ENCODE data around the gene TPRG1L. TPM values are rescaled to one million over a fixed set of nuclear protein-coding genes. Genes with fewer than 3 reads are reported as not detected.
A peak's percentile ranks its signal among the peaks of the same experiment; 100 is the strongest.

The TPRG1L gene
- total RNA-seq, 1 experiment from 2014 or later: 30.3 TPM

DNA sequence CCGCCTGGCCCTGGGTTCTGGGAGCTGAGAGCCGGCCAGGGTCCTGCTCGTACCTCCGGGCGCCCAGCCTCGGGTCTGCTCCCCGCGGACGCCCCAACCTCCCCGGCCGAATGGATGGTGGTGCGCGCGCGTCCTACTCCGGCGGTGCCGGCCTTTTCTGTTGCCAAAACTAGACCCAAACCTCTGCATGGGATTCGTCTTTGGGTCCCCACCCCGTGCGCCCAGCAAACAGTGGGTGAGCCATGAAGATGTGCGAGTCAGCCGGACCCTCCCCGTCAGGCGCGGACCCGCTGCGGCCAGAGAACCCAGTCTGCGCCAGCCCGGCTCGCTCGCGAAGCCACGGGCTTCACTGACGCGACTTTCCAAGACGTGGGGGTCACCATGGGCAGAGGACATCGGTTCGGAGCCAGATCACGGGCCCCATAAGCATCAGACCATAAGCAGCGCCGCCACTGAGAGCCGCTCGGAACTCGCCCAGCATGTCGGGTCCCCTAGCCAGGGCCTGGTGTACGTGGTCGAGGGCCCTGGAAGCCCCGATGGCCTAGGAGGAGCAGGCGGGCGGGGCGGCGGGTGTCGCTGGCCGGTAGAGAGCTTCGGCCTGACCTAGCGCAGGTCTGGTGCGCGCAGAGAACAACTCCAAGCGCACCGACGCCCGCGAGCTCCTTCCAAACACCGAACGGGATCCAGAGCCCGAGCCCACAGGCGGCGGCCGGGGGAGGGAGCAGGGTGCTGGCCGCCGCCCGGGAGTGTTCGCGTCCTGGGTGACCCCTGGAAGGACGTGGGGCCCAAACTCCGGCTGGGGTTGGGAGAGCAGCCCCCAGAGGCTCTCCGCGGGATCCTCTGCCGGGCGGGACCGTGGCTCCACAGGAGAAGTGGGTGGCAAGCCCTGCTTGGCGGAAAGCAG lies 26.5 kb downstream of the TPRG1L start:
- in situ Hi-C loops (cut with HindIII; ENCODE audit: low pct_unique_long_range_greater_than_20kb, low sequenced_read_pairs): no loop called here
- DNase-seq (ENCODE audit: low read depth): no peak

DNA sequence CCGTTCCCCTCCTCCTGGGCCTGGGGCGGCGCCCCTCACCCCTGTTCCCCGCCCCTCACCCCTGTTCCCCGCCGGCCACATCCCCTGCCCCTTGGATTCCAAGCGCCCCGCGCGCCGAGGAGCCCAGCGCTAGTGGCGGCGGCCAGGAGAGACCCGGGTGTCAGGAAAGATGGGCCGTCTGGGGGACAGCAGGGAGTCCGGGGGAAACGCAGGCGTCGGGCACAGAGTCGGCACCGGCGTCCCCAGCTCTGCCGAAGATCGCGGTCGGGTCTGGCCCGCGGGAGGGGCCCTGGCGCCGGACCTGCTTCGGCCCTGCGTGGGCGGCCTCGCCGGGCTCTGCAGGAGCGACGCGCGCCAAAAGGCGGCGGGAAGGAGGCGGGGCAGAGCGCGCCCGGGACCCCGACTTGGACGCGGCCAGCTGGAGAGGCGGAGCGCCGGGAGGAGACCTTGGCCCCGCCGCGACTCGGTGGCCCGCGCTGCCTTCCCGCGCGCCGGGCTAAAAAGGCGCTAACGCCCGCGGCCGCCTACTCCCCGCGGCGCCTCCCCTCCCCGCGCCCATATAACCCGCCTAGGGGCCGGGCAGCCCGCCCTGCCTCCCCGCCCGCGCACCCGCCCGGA lies 27.2 kb downstream of the TPRG1L start, which contains the start of gene TP73:
TSS of gene TP73 (plus strand) at position 587 of the 618 bp plus-strand sequence. CDS start 29,850 bp downstream, outside the sequence.
- in situ Hi-C loops (cut with HindIII; ENCODE audit: low pct_unique_long_range_greater_than_20kb, low sequenced_read_pairs): no loop called here

DNA sequence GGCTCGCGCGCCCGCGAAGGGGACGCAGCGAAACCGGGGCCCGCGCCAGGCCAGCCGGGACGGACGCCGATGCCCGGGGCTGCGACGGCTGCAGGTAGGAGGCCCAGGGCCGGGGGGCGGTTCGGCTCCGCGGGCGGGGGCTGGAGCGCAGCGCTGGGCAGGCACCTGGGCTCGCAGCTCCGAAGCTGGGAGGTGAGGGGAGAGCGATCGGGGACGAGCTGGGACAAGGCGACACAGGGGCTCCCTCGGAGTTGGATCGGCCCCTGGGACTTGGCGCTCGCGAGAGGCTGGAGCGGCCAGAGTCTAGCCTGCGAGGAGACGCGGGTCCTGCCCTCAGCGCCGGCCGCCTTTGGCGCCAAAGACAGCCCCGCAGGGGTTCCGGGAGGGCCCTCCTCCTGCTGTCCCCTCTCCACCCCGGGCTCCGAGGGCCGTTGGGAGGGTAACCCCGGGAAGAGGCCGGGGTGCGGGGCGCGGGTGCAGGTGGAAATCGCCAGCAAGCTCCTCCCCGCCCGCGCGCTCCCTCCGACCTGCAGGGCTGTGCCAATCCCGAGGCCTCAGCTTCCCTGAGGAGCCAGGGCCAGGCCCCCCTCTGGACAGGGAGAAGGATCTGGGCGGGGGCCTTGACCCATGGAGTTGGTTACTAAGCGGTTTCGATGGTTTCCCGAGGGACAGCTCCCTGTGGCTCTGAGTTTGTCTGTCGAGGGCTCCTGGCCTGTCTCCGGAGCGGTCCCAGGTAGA lies 27.9 kb downstream of the TPRG1L start:
- in situ Hi-C loops (cut with HindIII; ENCODE audit: low pct_unique_long_range_greater_than_20kb, low sequenced_read_pairs): no loop called here
- peak; percentile 47 for DNase-seq (ENCODE audit: low read depth)

More for the DNA sequence above, 27.2 kb downstream of the TPRG1L start, which contains the start of gene TP73:
- DNase-seq (ENCODE audit: low read depth): peak; percentile 55

DNA sequence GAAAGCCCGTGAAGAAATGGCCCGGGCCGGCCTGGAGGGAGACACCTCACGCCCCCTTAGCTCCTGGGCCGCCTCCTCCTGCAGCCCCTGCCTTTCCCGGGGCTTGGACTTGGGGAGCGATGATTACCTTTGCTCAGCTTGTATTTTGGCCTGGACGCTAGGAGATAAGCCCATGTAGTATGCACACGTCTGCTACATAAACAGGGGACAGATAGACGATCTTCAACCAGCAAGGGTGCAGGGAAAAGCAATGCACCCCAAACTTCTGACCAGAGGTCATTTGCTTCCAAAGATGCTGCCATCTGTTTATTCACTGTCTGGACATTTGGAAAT lies 28.4 kb downstream of the TPRG1L start:
- in situ Hi-C loops (cut with HindIII; ENCODE audit: low pct_unique_long_range_greater_than_20kb, low sequenced_read_pairs): no loop called here
- no peak for DNase-seq (ENCODE audit: low read depth)

DNA sequence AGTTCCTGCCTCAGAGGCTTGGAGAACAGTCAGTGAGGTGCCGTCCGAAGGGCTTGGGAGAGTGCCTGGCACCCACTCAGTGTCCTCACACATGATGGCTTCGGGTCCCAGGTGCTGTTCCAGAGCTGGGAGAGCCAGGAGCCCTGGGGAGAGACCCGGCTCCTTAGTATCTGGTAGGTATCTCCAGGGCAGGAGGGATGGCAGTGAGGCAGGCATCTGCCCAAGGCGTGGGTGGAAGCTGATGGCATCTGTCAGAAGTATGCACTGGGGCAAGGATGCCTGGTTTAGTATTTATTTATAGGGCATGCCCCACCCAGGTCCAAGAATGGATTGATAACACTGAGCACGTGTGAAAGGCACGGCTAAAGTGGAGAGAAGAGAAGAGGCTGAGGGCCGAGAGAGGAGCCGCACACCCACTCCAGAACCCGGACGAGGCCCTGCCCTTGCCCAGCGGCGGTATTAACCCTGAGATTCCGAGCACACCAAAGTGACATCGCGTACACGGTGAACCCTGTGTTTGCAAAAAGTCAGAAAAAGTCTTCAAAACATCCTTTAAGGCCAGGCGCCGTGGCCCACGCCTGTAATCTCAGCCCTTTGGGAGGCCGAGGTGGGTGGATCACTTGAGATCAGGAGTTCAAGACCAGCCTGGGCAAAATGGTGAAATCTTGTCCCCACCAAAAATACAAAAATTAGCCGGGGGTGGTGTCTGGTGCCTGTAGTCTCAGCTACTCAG lies 29.9 kb downstream of the TPRG1L start:
- in situ Hi-C loops (cut with HindIII; ENCODE audit: low pct_unique_long_range_greater_than_20kb, low sequenced_read_pairs): no loop called here

DNA sequence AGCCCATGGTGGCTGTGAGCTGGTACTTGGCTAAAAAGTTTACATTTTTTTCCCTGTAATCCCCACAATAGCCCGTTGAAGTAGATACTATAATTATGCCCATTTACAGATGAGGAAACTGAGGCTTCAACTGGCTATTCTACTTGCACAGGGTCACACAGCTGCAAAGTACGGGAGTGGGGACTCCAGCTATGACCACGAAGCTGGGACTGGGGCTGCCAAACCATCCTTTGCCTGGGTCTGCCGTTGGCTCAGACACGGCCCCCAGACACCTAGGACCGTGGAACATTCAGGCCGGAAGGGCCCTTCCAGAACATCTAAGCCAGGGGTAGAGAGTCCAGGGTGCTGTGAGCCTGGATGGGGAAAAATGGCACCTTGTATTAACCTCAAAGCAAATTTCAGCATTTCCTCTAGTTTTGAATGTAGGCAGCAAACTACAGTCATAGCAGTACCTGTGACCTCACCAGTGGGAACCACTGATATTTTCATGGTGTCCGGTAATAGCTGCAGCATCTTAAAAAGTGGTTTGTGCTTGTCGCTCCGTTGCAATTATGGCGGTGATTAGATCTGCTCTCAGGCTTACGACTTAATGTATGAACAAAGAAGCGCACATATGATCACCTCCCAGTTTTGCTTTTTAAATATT lies 31.8 kb downstream of the TPRG1L start:
- in situ Hi-C loops (cut with HindIII; ENCODE audit: low pct_unique_long_range_greater_than_20kb, low sequenced_read_pairs): no loop called here
- no peak for DNase-seq (ENCODE audit: low read depth)

More for the DNA sequence above, 29.9 kb downstream of the TPRG1L start:
- DNase-seq (ENCODE audit: low read depth): no peak

DNA sequence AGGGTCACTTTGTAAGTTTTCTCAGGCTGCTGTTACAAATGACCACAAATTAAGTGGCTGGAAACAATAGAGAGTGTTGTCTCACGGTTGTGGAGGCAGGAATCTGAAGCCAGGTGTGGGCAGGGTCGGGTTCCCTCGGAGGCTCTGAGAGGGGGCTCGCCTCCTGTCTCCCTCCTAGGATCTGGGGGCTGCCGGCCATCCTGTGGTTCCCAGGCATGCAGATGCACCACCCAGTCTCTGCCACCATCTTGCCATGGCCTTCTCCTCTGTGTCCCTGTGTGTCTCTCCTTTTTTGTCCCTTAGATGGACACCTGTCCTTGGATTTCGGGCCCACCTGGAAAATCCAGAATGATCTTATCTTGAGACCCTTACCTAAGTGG lies 32.3 kb downstream of the TPRG1L start:
- DNase-seq (ENCODE audit: low read depth): no peak
- in situ Hi-C loops (cut with HindIII; ENCODE audit: low pct_unique_long_range_greater_than_20kb, low sequenced_read_pairs): no loop called here

DNA sequence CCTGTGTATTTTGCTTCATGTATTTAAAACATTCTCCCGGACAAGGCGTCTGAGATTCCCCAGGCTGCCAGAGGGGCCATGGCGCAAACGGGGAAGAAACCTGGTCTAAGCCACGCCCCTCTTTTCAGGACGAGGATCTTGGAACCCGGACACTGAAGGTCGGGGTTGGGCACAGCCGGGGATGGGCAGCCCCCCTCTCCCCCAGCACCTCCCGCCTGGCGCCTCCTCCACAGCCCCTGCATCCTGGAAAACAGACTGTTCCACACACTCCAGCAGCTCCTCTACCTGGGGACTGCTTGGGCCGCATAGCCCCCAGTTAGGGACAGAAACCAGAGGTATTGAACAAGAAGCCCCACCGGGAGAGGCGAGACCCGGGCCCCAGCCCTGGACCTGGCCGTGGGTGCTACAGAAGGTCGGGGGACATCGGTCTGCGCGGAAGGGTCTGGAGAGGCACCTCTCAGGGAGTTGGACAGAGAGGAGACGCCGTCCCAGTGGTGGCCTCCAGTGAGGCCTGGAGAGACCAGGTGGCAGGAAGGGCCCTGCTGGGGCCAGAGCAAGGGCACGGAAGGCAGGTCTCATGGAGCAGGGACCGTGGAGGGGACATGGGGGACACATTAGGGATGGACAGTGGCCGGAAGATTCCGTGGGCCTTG lies 32.9 kb downstream of the TPRG1L start:
- in situ Hi-C loops (cut with HindIII; ENCODE audit: low pct_unique_long_range_greater_than_20kb, low sequenced_read_pairs): no loop called here

DNA sequence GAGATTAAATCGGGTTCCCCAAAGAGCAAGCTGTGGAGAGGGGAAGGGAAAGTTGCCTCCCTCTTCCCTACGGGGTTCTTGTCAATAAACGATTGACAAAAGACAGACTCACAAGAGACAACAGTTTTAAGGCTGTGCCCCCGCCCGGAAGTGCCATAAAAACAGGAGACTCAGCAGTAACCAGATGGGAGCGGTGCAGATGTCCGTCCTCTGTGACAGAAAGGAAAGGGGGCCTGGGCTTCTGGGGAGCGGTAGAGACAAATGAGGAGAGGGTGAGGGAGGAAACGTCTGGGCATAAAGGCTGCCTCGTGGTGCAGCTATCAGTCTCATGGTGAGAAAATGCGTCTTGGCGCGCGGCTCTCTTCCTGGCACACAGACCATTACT lies 33.4 kb downstream of the TPRG1L start:
- in situ Hi-C loops (cut with HindIII; ENCODE audit: low pct_unique_long_range_greater_than_20kb, low sequenced_read_pairs): no loop called here
- no peak for DNase-seq (ENCODE audit: low read depth)

More for the DNA sequence above, 32.9 kb downstream of the TPRG1L start:
- DNase-seq (ENCODE audit: low read depth): no peak

DNA sequence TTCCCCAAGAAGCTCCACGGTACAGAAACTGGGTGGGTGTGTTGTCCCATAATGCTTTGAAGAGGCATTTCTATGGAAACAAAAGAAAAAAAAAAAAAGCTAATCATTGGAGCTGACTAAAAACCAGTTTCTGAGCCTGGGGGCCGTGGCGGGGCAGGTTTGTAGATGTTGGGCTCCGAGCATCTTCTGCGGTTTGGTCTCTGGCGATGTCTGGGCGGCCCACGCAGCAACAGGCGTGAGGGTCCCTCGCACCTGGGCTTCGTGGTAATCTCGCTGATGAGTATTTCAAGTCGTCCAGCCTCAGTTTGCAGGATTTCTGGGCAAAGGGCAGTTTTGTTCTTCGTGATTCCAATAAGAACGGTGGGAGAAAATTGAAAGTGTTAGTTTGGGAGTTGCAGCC lies 34.3 kb downstream of the TPRG1L start:
- DNase-seq (ENCODE audit: low read depth): no peak
- in situ Hi-C loops (cut with HindIII; ENCODE audit: low pct_unique_long_range_greater_than_20kb, low sequenced_read_pairs): no loop called here

DNA sequence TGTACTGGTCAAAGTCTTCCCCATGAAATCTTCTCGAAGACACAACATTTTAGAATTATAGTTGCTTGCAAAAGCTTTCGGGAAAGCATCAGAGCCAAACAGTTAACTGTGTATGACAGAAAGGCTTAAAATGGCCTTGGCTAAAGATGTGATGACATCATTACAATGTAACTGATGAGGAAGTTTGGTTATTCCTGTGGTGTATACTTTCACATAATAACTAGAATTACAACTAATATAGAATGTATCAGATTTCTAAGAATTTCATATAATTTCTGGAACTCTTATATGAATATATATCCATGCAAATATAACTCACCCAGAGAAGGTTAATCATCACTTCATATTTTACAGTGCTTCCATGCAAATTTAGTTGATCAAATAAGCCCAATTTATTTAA lies 35.9 kb downstream of the TPRG1L start:
- DNase-seq (ENCODE audit: low read depth): no peak
- in situ Hi-C loops (cut with HindIII; ENCODE audit: low pct_unique_long_range_greater_than_20kb, low sequenced_read_pairs): no loop called here

DNA sequence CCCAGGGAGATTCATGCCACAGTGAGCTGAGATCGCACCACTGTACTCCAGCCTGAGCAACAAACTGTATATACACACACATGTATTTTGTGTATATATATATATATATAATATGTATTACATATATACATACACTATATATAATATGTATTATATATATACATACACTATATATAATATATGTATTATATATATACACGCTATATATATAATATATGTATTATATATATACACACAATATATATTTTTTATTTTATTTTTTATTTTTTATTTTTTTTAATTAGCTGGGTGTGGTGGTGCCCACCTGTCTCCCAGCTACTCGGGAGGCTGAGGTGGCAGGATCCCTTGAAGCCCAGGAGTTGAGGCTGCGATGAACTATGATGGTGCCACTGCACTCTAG lies 36.8 kb downstream of the TPRG1L start:
- in situ Hi-C loops (cut with HindIII; ENCODE audit: low pct_unique_long_range_greater_than_20kb, low sequenced_read_pairs): no loop called here

DNA sequence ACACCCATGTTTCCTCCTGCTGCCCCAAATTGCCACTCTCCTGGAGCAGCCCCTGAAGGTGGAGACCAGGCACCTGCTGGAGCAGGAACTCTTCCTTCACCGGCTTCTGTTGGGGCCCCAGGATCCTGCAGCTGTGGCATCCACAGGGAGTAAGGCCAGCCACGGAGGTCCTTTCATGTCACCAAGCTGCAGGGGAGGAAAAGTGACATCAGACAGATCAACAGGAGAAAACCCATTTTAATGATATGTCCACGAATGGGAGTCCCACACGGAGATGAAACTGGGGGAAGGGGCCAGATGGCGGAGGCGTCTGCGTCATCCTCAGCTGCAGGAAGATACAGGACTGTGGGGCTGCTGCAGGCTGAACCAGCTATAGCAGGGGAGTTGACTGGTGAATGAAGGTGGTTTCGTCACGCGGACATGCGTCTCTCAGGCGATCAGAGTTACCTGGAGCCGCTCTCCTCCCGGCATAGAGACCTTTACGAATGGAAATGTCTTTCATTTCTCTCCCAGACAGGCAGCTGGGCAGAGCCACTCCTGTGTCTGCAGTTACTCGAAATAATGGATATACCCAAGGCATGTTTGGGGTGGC lies 37.4 kb downstream of the TPRG1L start:
- in situ Hi-C loops (cut with HindIII; ENCODE audit: low pct_unique_long_range_greater_than_20kb, low sequenced_read_pairs): no loop called here
- no peak for DNase-seq (ENCODE audit: low read depth)

More for the DNA sequence above, 36.8 kb downstream of the TPRG1L start:
- DNase-seq (ENCODE audit: low read depth): no peak

DNA sequence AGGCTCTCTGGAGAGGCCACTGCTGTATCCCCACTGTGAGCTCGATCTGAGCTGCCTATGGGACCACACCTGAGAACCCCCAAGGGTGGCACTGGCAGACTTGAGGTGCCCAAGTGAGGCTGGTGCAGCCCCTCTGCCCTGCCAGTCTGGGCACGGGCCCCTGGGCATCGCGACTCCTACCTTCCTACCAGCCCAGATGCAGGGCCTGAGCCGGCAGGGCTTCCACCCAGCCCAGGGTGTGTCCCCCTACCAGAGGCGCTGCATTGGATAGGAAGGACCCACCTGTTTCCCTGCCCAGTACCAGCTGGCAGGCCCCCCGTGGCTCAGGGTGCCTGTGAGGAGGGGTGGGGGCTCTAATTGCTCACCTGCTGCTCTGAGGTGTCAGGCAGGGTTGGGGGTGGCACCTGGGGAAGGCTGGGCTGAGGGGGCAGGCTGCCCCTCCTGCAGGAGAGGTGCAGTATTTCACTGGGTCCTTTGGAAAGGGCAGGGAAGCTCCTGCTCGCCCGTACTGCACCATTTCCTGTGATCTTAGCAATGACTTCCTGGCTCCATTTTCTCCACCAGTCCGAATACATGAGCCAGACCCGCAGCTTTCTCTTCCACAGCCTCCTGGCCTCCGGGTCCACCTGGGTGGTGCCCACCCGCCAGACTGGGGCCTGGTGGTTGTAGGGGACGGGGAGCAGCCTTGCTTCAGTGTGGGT lies 39.3 kb downstream of the TPRG1L start:
- DNase-seq (ENCODE audit: low read depth): no peak
- in situ Hi-C loops (cut with HindIII; ENCODE audit: low pct_unique_long_range_greater_than_20kb, low sequenced_read_pairs): no loop called here

DNA sequence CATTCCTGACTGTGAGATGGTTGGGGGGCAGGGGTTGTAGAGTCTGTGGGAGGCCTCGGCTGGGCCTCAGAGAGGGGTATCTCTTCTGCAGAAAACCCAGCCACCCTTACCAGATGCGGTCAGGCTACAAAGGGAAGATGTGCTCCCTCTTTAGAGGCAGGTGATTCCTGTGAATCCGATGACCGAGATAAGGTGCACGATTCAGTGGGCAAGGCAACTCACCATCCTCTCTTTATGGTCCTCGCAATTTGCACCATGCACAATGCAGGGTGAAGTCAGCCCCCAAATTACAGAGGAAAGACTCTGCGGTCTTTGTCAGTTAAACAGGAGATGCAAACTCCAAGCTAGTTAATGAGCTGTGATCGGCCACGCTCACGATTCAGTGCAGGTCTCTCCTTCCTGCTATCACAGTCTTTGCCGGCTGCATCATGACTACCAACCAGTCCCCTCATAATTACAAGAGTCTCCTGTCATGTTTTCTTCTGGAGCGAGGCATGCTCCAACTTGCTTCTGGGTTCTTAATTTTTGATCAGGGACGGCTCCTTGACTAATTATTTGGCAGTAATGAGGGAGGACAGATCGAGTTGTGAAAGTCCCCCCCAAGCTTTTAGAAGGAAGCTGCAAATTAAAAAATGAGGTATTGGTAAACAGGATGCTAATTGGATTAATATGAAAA lies 40.0 kb downstream of the TPRG1L start:
- DNase-seq (ENCODE audit: low read depth): no peak
- in situ Hi-C loops (cut with HindIII; ENCODE audit: low pct_unique_long_range_greater_than_20kb, low sequenced_read_pairs): no loop called here

DNA sequence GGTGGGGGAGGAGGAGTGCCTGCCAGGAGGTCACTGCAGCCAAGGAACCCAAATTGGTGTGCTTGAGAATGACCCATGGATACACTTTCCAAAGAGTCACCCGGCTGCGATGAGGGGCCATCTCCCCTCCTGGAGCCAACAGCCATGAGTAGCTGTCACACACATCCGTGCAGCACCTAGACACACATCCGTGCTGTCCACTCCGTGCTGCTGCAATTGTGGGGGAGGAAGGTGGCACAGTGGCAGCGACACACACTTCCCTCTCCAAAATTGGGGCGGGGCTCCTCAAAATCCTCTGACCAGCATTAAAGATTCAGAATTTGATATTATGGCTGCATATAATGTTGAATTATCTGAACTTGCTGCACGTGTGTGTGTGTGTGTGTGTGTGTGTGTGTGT lies 43.3 kb downstream of the TPRG1L start:
- DNase-seq (ENCODE audit: low read depth): no peak
- in situ Hi-C loops (cut with HindIII; ENCODE audit: low pct_unique_long_range_greater_than_20kb, low sequenced_read_pairs): no loop called here
